ENCODE data around the gene RSRC1. TPM values are rescaled to one million over a fixed set of nuclear protein-coding genes. Genes with fewer than 3 reads are reported as not detected.

Gene RSRC1
- total and polyA plus RNA-seq, 2 of the 8 experiments (the other 6 are each of a cell fraction or from before 2014, with no cell fraction given): 2.0 to 27.9 TPM

DNA sequence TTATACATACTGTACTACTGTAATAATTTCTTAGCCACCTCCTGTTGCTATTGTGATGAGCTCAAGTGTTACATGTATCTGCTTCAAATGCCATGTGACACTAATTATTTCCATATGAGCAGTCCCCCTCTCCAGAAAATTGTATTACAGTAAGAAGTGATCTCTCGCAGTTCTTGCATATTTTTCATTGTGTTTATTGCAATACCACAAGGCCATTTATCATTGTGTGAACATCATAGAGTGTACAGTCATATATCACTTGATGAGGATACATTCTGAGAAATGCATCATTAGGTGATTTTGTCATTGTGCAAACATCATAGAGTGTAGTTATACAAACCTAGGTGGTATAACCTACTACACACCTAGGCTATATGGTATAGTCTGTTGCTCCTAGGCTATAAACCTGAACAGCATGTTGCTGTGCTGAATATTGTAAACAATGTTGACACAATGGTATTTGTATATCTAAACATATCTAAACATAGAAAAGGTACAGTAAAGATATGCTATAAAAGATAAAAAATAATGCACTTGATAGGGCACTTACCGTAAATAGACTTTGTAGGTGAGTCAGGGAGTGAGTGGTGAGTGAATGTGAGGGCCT lies 271.5 kb downstream of the RSRC1 start:
- DNase-seq (ENCODE audit: low read depth in 1 of 2, low spot score in 2 of 2) (no peak), FAIRE-seq (no peak)
- no peak overlapping the region for H2AK5ac ChIP-seq (ENCODE audit: low read depth, low read length)
- H3K4ac ChIP-seq (replicated peaks; ENCODE audit: insufficient read length, low read depth, low read length): no peak overlapping the region
- no peak overlapping the region for H4K91ac ChIP-seq (replicated peaks; ENCODE audit: insufficient read length, low read length)
- no peaks in the 10 kb centered on the region for H3K4me1 ChIP-seq (replicated peaks in 1 of 4; ENCODE audit: control insufficient read depth in 3 of 4, insufficient read depth in 4 of 4, low read length in 3 of 4)
- H3K27ac ChIP-seq (ENCODE audit: low read depth, low read length): no peak overlapping the region
- no peak overlapping the region for H3K18ac ChIP-seq (ENCODE audit: extremely low read depth, low read length)
- no peaks in the 10 kb centered on the region for H3K79me2 ChIP-seq (ENCODE audit: control insufficient read depth in 1 of 2, insufficient read depth in 2 of 2, low read length in 2 of 2)
- no peak overlapping the region for H2BK15ac ChIP-seq (ENCODE audit: low read length)
- H3K23ac ChIP-seq (ENCODE audit: insufficient read length): no peak overlapping the region
- H3K79me1 ChIP-seq (ENCODE audit: low read depth, low read length): no peaks in the 10 kb centered on the region
- ChIA-PET CTCF (ENCODE audit: partially characterized antibody) (no interaction called here), POLR2A (ENCODE audit: partially characterized antibody) (no interaction called here)
- H2BK20ac ChIP-seq (ENCODE audit: low read length): no peak overlapping the region
- no peak overlapping the region for H3K9ac ChIP-seq (replicated peaks in 1 of 4; ENCODE audit: extremely low read depth in 1 of 4, low read depth in 3 of 4, low read length in 3 of 4)
- H4K8ac ChIP-seq (ENCODE audit: extremely low read depth, insufficient read depth, low read length): no peak overlapping the region
- no peak overlapping the region for H4K5ac ChIP-seq (ENCODE audit: insufficient read length, low read depth, low read length)
- no peak overlapping the region for H2BK12ac ChIP-seq (ENCODE audit: low read depth, low read length)
- H3K36me3 ChIP-seq (ENCODE audit: control insufficient read depth in 2 of 4, insufficient read depth in 4 of 4, low read length in 3 of 4): no peaks in the 10 kb centered on the region
- TF ChIP-seq, protein P1, sequence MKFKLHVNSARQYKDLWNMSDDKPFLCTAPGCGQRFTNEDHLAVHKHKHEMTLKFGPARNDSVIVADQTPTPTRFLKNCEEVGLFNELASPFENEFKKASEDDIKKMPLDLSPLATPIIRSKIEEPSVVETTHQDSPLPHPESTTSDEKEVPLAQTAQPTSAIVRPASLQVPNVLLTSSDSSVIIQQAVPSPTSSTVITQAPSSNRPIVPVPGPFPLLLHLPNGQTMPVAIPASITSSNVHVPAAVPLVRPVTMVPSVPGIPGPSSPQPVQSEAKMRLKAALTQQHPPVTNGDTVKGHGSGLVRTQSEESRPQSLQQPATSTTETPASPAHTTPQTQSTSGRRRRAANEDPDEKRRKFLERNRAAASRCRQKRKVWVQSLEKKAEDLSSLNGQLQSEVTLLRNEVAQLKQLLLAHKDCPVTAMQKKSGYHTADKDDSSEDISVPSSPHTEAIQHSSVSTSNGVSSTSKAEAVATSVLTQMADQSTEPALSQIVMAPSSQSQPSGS (IDR thresholded peaks at IDR 0.05; ENCODE audit: low read length): no peak
- no peak for TF ChIP-seq CBX8 (IDR thresholded peaks at IDR 0.05; ENCODE audit: borderline replicate concordance, low read depth, low read length)
- TF ChIP-seq, protein P2, sequence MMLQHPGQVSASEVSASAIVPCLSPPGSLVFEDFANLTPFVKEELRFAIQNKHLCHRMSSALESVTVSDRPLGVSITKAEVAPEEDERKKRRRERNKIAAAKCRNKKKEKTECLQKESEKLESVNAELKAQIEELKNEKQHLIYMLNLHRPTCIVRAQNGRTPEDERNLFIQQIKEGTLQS (IDR thresholded peaks at IDR 0.05; ENCODE audit: insufficient read depth, low read depth, low read length): no peak
- TF ChIP-seq CHD1 (IDR thresholded peaks at IDR 0.05; ENCODE audit: low read depth, low read length): no peak
- no peak for TF ChIP-seq POLR2A (IDR thresholded peaks at IDR 0.05; ENCODE audit: control extremely low read depth in 1 of 2, low read depth in 2 of 2, low read length in 2 of 2)
- no peak for TF ChIP-seq JUND (IDR thresholded peaks at IDR 0.05; ENCODE audit: low read length)
- TF ChIP-seq CHD2 (IDR thresholded peaks at IDR 0.05; ENCODE audit: low read length): no peak
- TF ChIP-seq YY1 (IDR thresholded peaks at IDR 0.05; ENCODE audit: low read depth, low read length): no peak
- TF ChIP-seq MAFK (IDR thresholded peaks at IDR 0.05; ENCODE audit: low read depth, low read length): no peak
- no peak for TF ChIP-seq BACH1 (IDR thresholded peaks at IDR 0.05; ENCODE audit: low read length)
- TF ChIP-seq E2F6 (IDR thresholded peaks at IDR 0.05): no peak
- TF ChIP-seq, protein P3, sequence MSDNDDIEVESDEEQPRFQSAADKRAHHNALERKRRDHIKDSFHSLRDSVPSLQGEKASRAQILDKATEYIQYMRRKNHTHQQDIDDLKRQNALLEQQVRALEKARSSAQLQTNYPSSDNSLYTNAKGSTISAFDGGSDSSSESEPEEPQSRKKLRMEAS (IDR thresholded peaks at IDR 0.05): no peak
- H2BK120ac ChIP-seq (replicated peaks; ENCODE audit: low read depth, low read length): no peak overlapping the region
- no peak overlapping the region for H2BK5ac ChIP-seq (ENCODE audit: low read depth, low read length)
- H3K4me3 ChIP-seq (ENCODE audit: extremely low read depth in 1 of 4, insufficient read depth in 2 of 4, low read depth in 3 of 4, low read length in 4 of 4): no peak overlapping the region
- no peak overlapping the region for H3K56ac ChIP-seq (replicated peaks; ENCODE audit: insufficient read length, low read depth, low read length)
- H3K27me3 ChIP-seq (replicated peaks in 1 of 4; ENCODE audit: control insufficient read depth in 3 of 4, extremely low read depth in 1 of 4, insufficient read depth in 3 of 4, low read length in 3 of 4): no peaks in the 10 kb centered on the region
- no peaks in the 10 kb centered on the region for H3K9me3 ChIP-seq (ENCODE audit: insufficient read depth in 2 of 2, low read depth in 1 of 2, low read length in 1 of 2)
- H4K20me1 ChIP-seq (replicated peaks in 1 of 2; ENCODE audit: control insufficient read depth in 1 of 2, insufficient read depth in 2 of 2, low read length in 2 of 2): no peaks in the 10 kb centered on the region
- H2AFZ ChIP-seq (ENCODE audit: low read length): no peak overlapping the region
- 92% methylated on average over 2 of the region's 2 CpGs; no CpG with 5 or more reads in 1 of the 2 experiments for WGBS, 2 experiments (ENCODE audit: extremely low coverage in 1 of 2, insufficient coverage in 1 of 2, insufficient read length in 1 of 2, insufficient replicate concordance in 2 of 2, low coverage in 1 of 2, low lambda C conversion rate in 2 of 2, missing lambda C conversion rate in 1 of 2)
- no peak overlapping the region for H3K14ac ChIP-seq (ENCODE audit: insufficient read length)
- peaks cover 2% of the 10 kb centered on the region; the same call in 1 of the 2 replicates for H3K23me2 ChIP-seq (ENCODE audit: low read depth, low read length)
- no peak overlapping the region for H3K4me2 ChIP-seq (ENCODE audit: insufficient read depth in 1 of 2, low read depth in 2 of 2, low read length in 2 of 2)

Measured in H1 (cell line).